Fibroblast of the aortic adventitia (primary cell): ENCODE results near the gene CEP135. TPM values are rescaled to one million over a fixed set of nuclear protein-coding genes. Genes with fewer than 3 reads are reported as not detected.

Experiments used
- DNase-seq: peaks from one replicate; pipeline ENCODE4 v3.0.0-alpha.2; 2010; ENCODE audit warnings: low read depth
- H3K4me3 ChIP-seq: 2 replicates; pipeline ENCODE4 v1.5.1; 2011; ENCODE audit warnings: low read depth, mild to moderate bottlenecking, control low read depth, low read length, moderate library complexity
- total RNA-seq: library from RNA; depleted of rRNA; stranded (reverse); fragments of >200 nt; gene quantifications from 2 replicates; pipeline ENCODE4 v1.2.3, GENCODE V29; 2012; ENCODE audit warnings: low replicate concordance
- TF ChIP-seq, protein P1 (sequence below): IDR thresholded peaks from 2 replicates; pipeline ENCODE4 v1.5.1; 2011; ENCODE audit warnings: mild to moderate bottlenecking, low read length, control low read depth, inconsistent platforms; ENCODE audit not compliant: insufficient read depth

CEP135 gene
- total RNA-seq, 1 donor = 15.6 TPM

DNA sequence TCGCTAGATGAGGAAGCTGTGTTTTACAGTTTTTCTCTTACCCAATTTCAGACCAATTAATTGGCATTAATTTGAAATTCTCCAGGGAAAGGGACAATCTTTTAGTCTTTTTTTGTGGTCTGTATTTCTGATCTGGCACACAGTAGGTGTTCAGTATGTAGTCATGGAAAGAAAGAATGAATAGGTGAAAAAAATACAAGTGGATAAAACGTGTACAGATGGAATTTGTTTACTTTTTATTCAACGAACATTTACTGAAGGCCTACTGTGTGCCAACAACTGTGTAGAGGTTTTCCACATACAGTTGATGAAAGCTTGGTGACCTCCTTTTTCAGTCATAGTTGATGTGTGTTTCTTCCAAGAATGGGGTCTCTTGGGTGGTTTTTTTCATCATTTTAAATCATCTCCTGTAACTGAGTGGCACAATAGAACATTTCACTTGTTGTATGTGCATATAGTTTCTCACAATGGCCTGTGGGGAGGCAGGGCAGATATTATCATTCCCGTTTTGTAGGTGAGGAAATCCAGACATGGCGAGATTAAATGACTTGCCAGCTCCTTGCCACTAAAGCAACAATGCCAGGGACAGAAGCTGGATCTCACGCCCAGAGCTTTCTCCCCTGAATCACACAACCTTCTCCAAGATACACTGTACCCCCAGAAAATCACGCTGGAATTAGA, 102.4 kb downstream of the CEP135 start:
- no peak for DNase-seq
- TF ChIP-seq, protein P1, sequence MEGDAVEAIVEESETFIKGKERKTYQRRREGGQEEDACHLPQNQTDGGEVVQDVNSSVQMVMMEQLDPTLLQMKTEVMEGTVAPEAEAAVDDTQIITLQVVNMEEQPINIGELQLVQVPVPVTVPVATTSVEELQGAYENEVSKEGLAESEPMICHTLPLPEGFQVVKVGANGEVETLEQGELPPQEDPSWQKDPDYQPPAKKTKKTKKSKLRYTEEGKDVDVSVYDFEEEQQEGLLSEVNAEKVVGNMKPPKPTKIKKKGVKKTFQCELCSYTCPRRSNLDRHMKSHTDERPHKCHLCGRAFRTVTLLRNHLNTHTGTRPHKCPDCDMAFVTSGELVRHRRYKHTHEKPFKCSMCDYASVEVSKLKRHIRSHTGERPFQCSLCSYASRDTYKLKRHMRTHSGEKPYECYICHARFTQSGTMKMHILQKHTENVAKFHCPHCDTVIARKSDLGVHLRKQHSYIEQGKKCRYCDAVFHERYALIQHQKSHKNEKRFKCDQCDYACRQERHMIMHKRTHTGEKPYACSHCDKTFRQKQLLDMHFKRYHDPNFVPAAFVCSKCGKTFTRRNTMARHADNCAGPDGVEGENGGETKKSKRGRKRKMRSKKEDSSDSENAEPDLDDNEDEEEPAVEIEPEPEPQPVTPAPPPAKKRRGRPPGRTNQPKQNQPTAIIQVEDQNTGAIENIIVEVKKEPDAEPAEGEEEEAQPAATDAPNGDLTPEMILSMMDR = no peak
- H3K4me3 ChIP-seq = no peak overlapping the region

GRCh38 chr4:56051710-56052075, 102.9 kb downstream of the CEP135 start:
- DNase-seq = no peak
- no peak overlapping the region for H3K4me3 ChIP-seq
- TF ChIP-seq, protein P1 = no peak

DNA sequence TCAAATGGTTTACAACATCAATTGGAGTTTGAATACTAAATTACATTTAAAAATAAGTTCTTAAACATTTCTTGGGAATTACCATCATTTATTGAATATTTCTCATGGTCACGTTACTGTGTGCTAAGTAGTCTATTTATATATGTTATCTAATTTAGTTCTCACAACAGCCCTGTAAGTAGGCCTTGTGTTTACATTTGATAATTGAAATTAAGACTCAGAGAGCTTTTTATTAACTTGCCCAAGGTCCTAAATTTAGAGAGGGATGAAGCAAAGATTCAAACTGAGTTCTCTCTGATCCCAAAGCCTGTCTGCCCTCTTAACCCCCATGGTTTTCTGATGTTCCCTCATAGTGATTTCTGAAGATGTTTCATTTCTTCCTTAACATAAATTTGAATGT, 103.7 kb downstream of the CEP135 start:
- TF ChIP-seq, protein P1 = no peak
- no peak for DNase-seq

GRCh38 chr4:56052966-56053365, 104.2 kb downstream of the CEP135 start:
- TF ChIP-seq, protein P1 = no peak
- DNase-seq = no peak
- no peak overlapping the region for H3K4me3 ChIP-seq

More for the DNA sequence above, 103.7 kb downstream of the CEP135 start:
- H3K4me3 ChIP-seq = no peak overlapping the region

- H3K4me3 ChIP-seq = no peak overlapping the region
- DNase-seq = no peak
- TF ChIP-seq, protein P1 = no peak
These were observed 106.6 kb downstream of the CEP135 start for GRCh38 chr4:56055027-56055977.

DNA sequence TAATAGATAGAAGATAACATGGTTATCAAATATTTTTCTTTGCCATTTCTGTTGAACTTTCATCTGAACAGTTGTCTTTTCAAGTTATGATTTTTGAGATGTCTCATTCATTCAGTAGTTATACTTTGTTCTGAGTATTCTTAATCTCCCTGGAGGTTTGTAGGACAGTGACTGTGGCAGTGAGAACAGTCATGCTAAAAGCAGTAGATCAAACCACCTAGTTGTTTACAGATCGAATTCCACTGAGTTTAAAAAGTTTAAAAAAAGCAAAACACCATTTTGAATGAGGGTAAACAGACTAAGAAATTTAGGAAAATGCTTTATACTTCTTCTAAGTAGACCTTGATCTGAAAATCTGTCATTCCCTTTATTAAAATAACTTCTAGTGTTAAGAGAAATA, 107.2 kb downstream of the CEP135 start:
- H3K4me3 ChIP-seq = no peak overlapping the region
- TF ChIP-seq, protein P1 = no peak
- DNase-seq = no peak
